T follicular helper cell (primary cell): ENCODE measurements around the gene KLF9.

ENCODE experiments used
- DNase-seq: peaks from one replicate; pipeline ENCODE4 v3.0.0-alpha.2; 2020; ENCODE audit warnings: low read depth
- total RNA-seq, 2 experiments: gene quantifications; one replicate each; lab custom pipeline; 2026; lab: John Stamatoyannopoulos, UW

KLF9 gene
- 64.8 to 124 reads per million in 2 experiments for total RNA-seq

- DNase-seq, result peak; percentile 86
Measured at GRCh38 chr9:70413799-70414775, at the start of gene KLF9. TSS of gene KLF9 (minus strand) at chr9:70414657. CDS start at chr9:70413363, 1,294 bp downstream.

- DNase-seq, result no peak
Measured at GRCh38 chr9:70463877-70464276, 49.4 kb upstream of the KLF9 start.

GRCh38 chr9:70462300-70462699 lies 47.8 kb upstream of the KLF9 start:
- DNase-seq, result no peak

- no peak for DNase-seq
Measured at GRCh38 chr9:70457235-70457634, 42.8 kb upstream of the KLF9 start.

GRCh38 chr9:70455993-70456704 lies 41.7 kb upstream of the KLF9 start:
- DNase-seq, result no peak

- DNase-seq, result no peak
Measured at GRCh38 chr9:70452365-70452764, 37.9 kb upstream of the KLF9 start.

GRCh38 chr9:70451765-70452164 lies 37.3 kb upstream of the KLF9 start:
- no peak for DNase-seq

- DNase-seq, result no peak
Measured at GRCh38 chr9:70450738-70451137, 36.3 kb upstream of the KLF9 start.

- DNase-seq, result no peak
Measured at GRCh38 chr9:70449461-70449860, 35.0 kb upstream of the KLF9 start.

- DNase-seq, result no peak
Measured at GRCh38 chr9:70448919-70449318, 34.5 kb upstream of the KLF9 start.

GRCh38 chr9:70444904-70445303 lies 30.4 kb upstream of the KLF9 start:
- no peak for DNase-seq

- DNase-seq, result no peak
Measured at GRCh38 chr9:70442328-70442848, 27.9 kb upstream of the KLF9 start.

- no peak for DNase-seq
Measured at GRCh38 chr9:70441622-70442021, 27.2 kb upstream of the KLF9 start.

GRCh38 chr9:70439991-70440706 lies 25.7 kb upstream of the KLF9 start:
- DNase-seq, result no peak

GRCh38 chr9:70438341-70438928 lies 24.0 kb upstream of the KLF9 start:
- DNase-seq, result no peak

- DNase-seq, result no peak
Measured at GRCh38 chr9:70435948-70436347, 21.5 kb upstream of the KLF9 start.

GRCh38 chr9:70429899-70430298 lies 15.4 kb upstream of the KLF9 start:
- no peak for DNase-seq

GRCh38 chr9:70428781-70429180 lies 14.3 kb upstream of the KLF9 start:
- DNase-seq, result no peak

- no peak for DNase-seq
Measured at GRCh38 chr9:70427161-70427945, 12.9 kb upstream of the KLF9 start.

- DNase-seq, result no peak
Measured at GRCh38 chr9:70425192-70425591, 10.7 kb upstream of the KLF9 start.
